SK-N-SH (cell line): Measurements from ENCODE around the gene SLC39A7. TPM values are rescaled to one million over a fixed set of nuclear protein-coding genes. Genes with fewer than 3 reads are reported as not detected.

Source experiments
- CTCF ChIA-PET: fragments of 300-600, 350-600 bp; formaldehyde crosslinking; extraction: SDS; loops from one replicate; lab custom pipeline; 2021; lab: Yijun Ruan, JAX
- POLR2A ChIA-PET: fragments of 350-600 bp; sonication (Branson Sonifier 250); formaldehyde crosslinking; extraction: SDS; loops from one replicate; lab custom pipeline; 2020; ENCODE audit warnings: antibody characterized with exemption, inconsistent platforms; lab: Yijun Ruan, JAX
- DNase-seq: peaks from one replicate; pipeline ENCODE4 v3.0.0; 2012
- H2AFZ ChIP-seq: fragments of 200-600 bp; sonication (generic); 2 replicates; pipeline ENCODE4 v1.8.1; 2016; ENCODE audit warnings: antibody characterized with exemption, mild to moderate bottlenecking, low read depth
- H3F3A ChIP-seq: fragments of 200-600 bp; sonication (generic); replicated peaks from 2 replicates; pipeline ENCODE3; 2016; ENCODE audit warnings: antibody characterized with exemption, mild to moderate bottlenecking; ENCODE audit not compliant: insufficient read depth
- H3K27ac ChIP-seq, 2 experiments: fragments of 200-500 bp in 1 of 2; fragments of 200-600 bp in 1 of 2; sonication (Bioruptor generic) in 1 of 2; sonication (generic), shearing (Covaris generic) in 1 of 2; 2 replicates each; pipeline versions ENCODE4 v1.5.1 to v1.6.1; 2014 to 2016; ENCODE audit warnings: low read depth in 2 of 2, inconsistent platforms in 1 of 2, low read length in 1 of 2, mild to moderate bottlenecking in 1 of 2, mixed read lengths in 1 of 2
- H3K27me3 ChIP-seq: fragments of 200-600 bp; sonication (generic), shearing (Covaris generic); 2 replicates; pipeline ENCODE4 v1.6.1; 2016; ENCODE audit warnings: mixed run types; ENCODE audit not compliant: insufficient read depth
- H3K36me3 ChIP-seq, 2 experiments: fragments of 200-500 bp in 1 of 2; fragments of 200-600 bp in 1 of 2; sonication (Bioruptor generic) in 1 of 2; sonication (generic) in 1 of 2; replicated peaks in 1 of 2; 2 replicates each; pipeline versions ENCODE3 to v1.5.1; 2014 to 2016; ENCODE audit warnings: low read length in 1 of 2, mild to moderate bottlenecking in 1 of 2; ENCODE audit not compliant: insufficient read depth in 2 of 2, control insufficient read depth in 1 of 2
- H3K4me1 ChIP-seq, 2 experiments: fragments of 200-500 bp in 1 of 2; fragments of 200-600 bp in 1 of 2; sonication (Bioruptor generic) in 1 of 2; sonication (generic), shearing (Covaris generic) in 1 of 2; 2 replicates each; pipeline versions ENCODE4 v1.5.1 to v1.6.1; 2014 to 2016; ENCODE audit warnings: low read depth in 1 of 2, low read length in 1 of 2, mixed run types in 1 of 2; ENCODE audit not compliant: insufficient read depth in 2 of 2, control insufficient read depth in 1 of 2
- H3K4me2 ChIP-seq: fragments of 200-600 bp; sonication (generic), shearing (Covaris generic); 2 replicates; pipeline ENCODE4 v1.6.1; 2017; ENCODE audit warnings: mixed run types
- H3K4me3 ChIP-seq, 2 experiments: fragments of 200-500 bp in 1 of 2; fragments of 200-600 bp in 1 of 2; sonication (Bioruptor generic) in 1 of 2; sonication (generic), shearing (Covaris generic) in 1 of 2; 2 replicates each; pipeline versions ENCODE4 v1.5.1 to v1.8.1; 2014 to 2016; ENCODE audit warnings: low read depth in 2 of 2, inconsistent platforms in 1 of 2, low read length in 1 of 2, mild to moderate bottlenecking in 1 of 2, mixed read lengths in 1 of 2, moderate library complexity in 1 of 2
- H3K79me2 ChIP-seq: fragments of 200-600 bp; sonication (generic); 2 replicates; pipeline ENCODE4 v1.8.1; 2017; ENCODE audit warnings: mild to moderate bottlenecking; ENCODE audit not compliant: insufficient read depth
- H3K9ac ChIP-seq: fragments of 200-600 bp; sonication (generic); 2 replicates; pipeline ENCODE4 v1.6.1; 2017; ENCODE audit warnings: mixed run types
- H3K9me2 ChIP-seq: fragments of 200-600 bp; sonication (generic); 2 replicates; pipeline ENCODE4 v1.6.1; 2017; ENCODE audit warnings: mixed run types
- H3K9me3 ChIP-seq: fragments of 200-600 bp; sonication (generic); 2 replicates; pipeline ENCODE4 v1.6.1; 2017; ENCODE audit warnings: mixed run types, mild to moderate bottlenecking, moderate library complexity
- H4K20me1 ChIP-seq: fragments of 200-600 bp; sonication (generic); 2 replicates; pipeline ENCODE4 v1.6.1; 2017; ENCODE audit warnings: mild to moderate bottlenecking, mixed run types; ENCODE audit not compliant: insufficient read depth
- CHD2 ChIP-seq: fragments of 150-350 bp; IDR thresholded peaks from 2 replicates; pipeline ENCODE4 v1.6.1; 2018; ENCODE audit warnings: low read length; ENCODE audit not compliant: partially characterized antibody
- CTCF ChIP-seq: fragments of 200-600 bp; sonication (generic); IDR thresholded peaks from 2 replicates; pipeline ENCODE4 v1.6.1; 2017; ENCODE audit warnings: antibody characterized with exemption, mild to moderate bottlenecking, moderate library complexity
- ELF1 ChIP-seq: IDR thresholded peaks from 2 replicates; pipeline ENCODE4 v1.4.0; 2012
- EP300 ChIP-seq, 2 experiments: IDR thresholded peaks; 2 replicates each; pipeline versions ENCODE4 v1.4.0 to v1.6.1; 2012; ENCODE audit warnings: borderline replicate concordance in 1 of 2, low read depth in 1 of 2, low read length in 1 of 2
- EZH2phosphoT487 ChIP-seq: fragments of 200-600 bp; sonication (generic); IDR thresholded peaks from 2 replicates; pipeline ENCODE4 v1.6.1; 2017; ENCODE audit warnings: low read depth, mixed run types, mild to moderate bottlenecking, antibody characterized with exemption, moderate library complexity, borderline replicate concordance
- FOXJ3 ChIP-seq: sonication (generic); formaldehyde crosslinking; IDR thresholded peaks from 2 replicates; pipeline ENCODE4 v1.5.1; 2020; ENCODE audit warnings: mild to moderate bottlenecking, missing genetic modification reagents
- FOXM1 ChIP-seq: IDR thresholded peaks from 2 replicates; pipeline ENCODE4 v1.4.0; 2012; ENCODE audit warnings: low read depth, mild to moderate bottlenecking
- MAX ChIP-seq: IDR thresholded peaks from 2 replicates; pipeline ENCODE4 v1.4.0; 2012; ENCODE audit warnings: low read depth
- MXI1 ChIP-seq: IDR thresholded peaks from 2 replicates; pipeline ENCODE4 v1.6.1; 2012; ENCODE audit warnings: mild to moderate bottlenecking, low read depth, low read length, improper control_type of control experiment
- NFIC ChIP-seq: IDR thresholded peaks from 2 replicates; pipeline ENCODE4 v1.4.0; 2012; ENCODE audit warnings: borderline replicate concordance
- POLR2AphosphoS5 ChIP-seq: IDR thresholded peaks from 2 replicates; pipeline ENCODE4 v1.6.1; 2012; ENCODE audit warnings: low read depth, low read length
- RAD21 ChIP-seq: IDR thresholded peaks from 2 replicates; pipeline ENCODE4 v1.6.1; 2012; ENCODE audit warnings: mild to moderate bottlenecking, low read length
- RFX5 ChIP-seq: IDR thresholded peaks from 2 replicates; pipeline ENCODE4 v1.6.1; 2012; ENCODE audit warnings: mild to moderate bottlenecking, improper control_type of control experiment, low read length
- RXRA ChIP-seq: IDR thresholded peaks from 2 replicates; pipeline ENCODE4 v1.4.0; 2012; ENCODE audit warnings: low read depth, mild to moderate bottlenecking, borderline replicate concordance
- SIN3A ChIP-seq: IDR thresholded peaks from 2 replicates; pipeline ENCODE4 v1.6.1; 2012; ENCODE audit warnings: low read depth, mild to moderate bottlenecking, low read length, moderate library complexity, borderline replicate concordance
- TAF1 ChIP-seq: IDR thresholded peaks from 2 replicates; pipeline ENCODE4 v1.6.1; 2012; ENCODE audit warnings: low read depth, mild to moderate bottlenecking, low read length, moderate library complexity, borderline replicate concordance
- TCF12 ChIP-seq: IDR thresholded peaks from 2 replicates; pipeline ENCODE4 v1.4.0; 2012
- USF1 ChIP-seq: IDR thresholded peaks from 2 replicates; pipeline ENCODE4 v1.4.0; 2012; ENCODE audit warnings: low read depth, borderline replicate concordance
- ZBTB33 ChIP-seq: IDR thresholded peaks from 2 replicates; pipeline ENCODE4 v1.4.0; 2012; ENCODE audit warnings: low read depth, borderline replicate concordance
- WGBS: methylation state at CpG from one replicate; pipeline ENCODE4 v1.1.6; 2017; ENCODE audit warnings: low lambda C conversion rate; 5-methylcytosine and 5-hydroxymethylcytosine counted together
- polyA plus RNA-seq, 3 experiments: library from polyadenylated mRNA; depleted of rRNA; stranded (reverse); fragments of >200 nt; gene quantifications; 2 replicates each; pipeline ENCODE4 v1.2.3, GENCODE V29; 2012

The SLC39A7 gene
- polyA plus RNA-seq, 1 of the 3 experiments (the other 2 are of a cell fraction): 129 TPM

GRCh38 chr6:33211136-33211535 is 10.5 kb downstream of the SLC39A7 start:
- DNase-seq: peak; percentile 11
- no peak overlapping the region for H3K9ac ChIP-seq
- H3K9me2 ChIP-seq: no peaks in the 10 kb centered on the region
- H3K4me2 ChIP-seq: no peak overlapping the region
- H3K9me3 ChIP-seq: no peaks in the 10 kb centered on the region
- H3K36me3 ChIP-seq: peaks cover 10 to 19% of the 10 kb centered on the region in 2 experiments
- ChIA-PET CTCF (interaction anchor here (2.7 to 3.5 kb wide), 2 partner anchors 38 to 50 kb away, joined by 9 to 14 read pairs; no protein-coding TSS in a partner anchor), POLR2A (interaction anchor here (0.6 kb wide), 1 partner anchor 43 kb away, joined by 3 read pairs; no protein-coding TSS in a partner anchor)
- no peak overlapping the region for H3K27ac ChIP-seq
- 89% methylated on average over 14 of the region's 17 CpGs for WGBS
- H3K27me3 ChIP-seq: no peaks in the 10 kb centered on the region
- H3F3A ChIP-seq: peaks cover 9% of the 10 kb centered on the region
- peaks cover 14% of the 10 kb centered on the region; the same call in 1 of the 2 replicates for H3K79me2 ChIP-seq
- no peak overlapping the region for H3K4me3 ChIP-seq
- TF ChIP-seq MXI1: no peak
- TF ChIP-seq RAD21: no peak
- TF ChIP-seq RFX5: no peak
- TF ChIP-seq CTCF: no peak
- no peak for TF ChIP-seq FOXJ3 (CRISPR knock-in tag)
- TF ChIP-seq EZH2phosphoT487: no peak
- no peak for TF ChIP-seq EP300 (IDR thresholded peaks at IDR 0.05; ENCODE audit: borderline replicate concordance in 1 of 2, low read depth in 1 of 2, low read length in 1 of 2)
- no peaks in the 10 kb centered on the region for H4K20me1 ChIP-seq
- no peak overlapping the region for H2AFZ ChIP-seq
- H3K4me1 ChIP-seq: peaks cover 9 to 33% of the 10 kb centered on the region in 2 experiments; a peak in 3 of 4 replicates

GRCh38 chr6:33211666-33212422 is 11.2 kb downstream of the SLC39A7 start:
- peaks cover 3% of the 10 kb centered on the region for H3F3A ChIP-seq
- no peaks in the 10 kb centered on the region for H3K27me3 ChIP-seq
- no peaks in the 10 kb centered on the region for H3K9me2 ChIP-seq
- WGBS: 85% methylated on average over 9 of the region's 18 CpGs
- DNase-seq: peak; percentile 10
- CTCF ChIA-PET: interaction anchor here (0.6 to 3.5 kb wide), 5 partner anchors 20 to 50 kb away, joined by 3 to 14 read pairs (median 4); no protein-coding TSS in a partner anchor
- POLR2A ChIA-PET: interaction anchor here (1.0 to 1.4 kb wide), 2 partner anchors 17 to 60 kb away, joined by 3 to 4 read pairs; partner anchors contain the start of genes RPS18 and VPS52
- peaks cover 4 to 31% of the 10 kb centered on the region in 2 experiments; a peak in 3 of 4 replicates for H3K4me1 ChIP-seq
- no peak overlapping the region for H3K27ac ChIP-seq
- no peak overlapping the region for H3K4me2 ChIP-seq
- H4K20me1 ChIP-seq: no peaks in the 10 kb centered on the region
- no peak overlapping the region for H3K4me3 ChIP-seq
- peaks cover 14% of the 10 kb centered on the region; the same call in 1 of the 2 replicates for H3K79me2 ChIP-seq
- peaks cover 10 to 19% of the 10 kb centered on the region in 2 experiments for H3K36me3 ChIP-seq
- no peak for TF ChIP-seq ELF1
- no peak for TF ChIP-seq CHD2
- no peak for TF ChIP-seq USF1
- TF ChIP-seq RXRA: no peak
- no peak for TF ChIP-seq TAF1
- TF ChIP-seq CTCF: no peak
- no peak for TF ChIP-seq RFX5
- TF ChIP-seq ZBTB33: no peak
- TF ChIP-seq POLR2AphosphoS5: no peak
- TF ChIP-seq FOXM1: no peak
- TF ChIP-seq MXI1: no peak
- TF ChIP-seq MAX: no peak
- no peak for TF ChIP-seq SIN3A
- TF ChIP-seq NFIC: no peak
- no peak for TF ChIP-seq TCF12
- TF ChIP-seq EZH2phosphoT487: no peak
- H3K9me3 ChIP-seq: no peaks in the 10 kb centered on the region
- H2AFZ ChIP-seq: no peak overlapping the region
- H3K9ac ChIP-seq: no peak overlapping the region
